HG03439 (cell line): ENCODE measurements around the gene ATP6V1G2.
"Not testable (repeated sequence)": the region's sequence is repeated elsewhere in the genome, so short reads cannot be mapped to it uniquely, and the experiment has no call there.

ENCODE experiments used
- ATAC-seq: cut with Tn5 transposase; IDR thresholded peaks from one replicate; pipeline ENCODE4 v1.9.1; 2021; ENCODE audit warnings: mild to moderate bottlenecking, moderate library complexity; ENCODE audit not compliant: unreplicated experiment

The ATP6V1G2 gene

DNA sequence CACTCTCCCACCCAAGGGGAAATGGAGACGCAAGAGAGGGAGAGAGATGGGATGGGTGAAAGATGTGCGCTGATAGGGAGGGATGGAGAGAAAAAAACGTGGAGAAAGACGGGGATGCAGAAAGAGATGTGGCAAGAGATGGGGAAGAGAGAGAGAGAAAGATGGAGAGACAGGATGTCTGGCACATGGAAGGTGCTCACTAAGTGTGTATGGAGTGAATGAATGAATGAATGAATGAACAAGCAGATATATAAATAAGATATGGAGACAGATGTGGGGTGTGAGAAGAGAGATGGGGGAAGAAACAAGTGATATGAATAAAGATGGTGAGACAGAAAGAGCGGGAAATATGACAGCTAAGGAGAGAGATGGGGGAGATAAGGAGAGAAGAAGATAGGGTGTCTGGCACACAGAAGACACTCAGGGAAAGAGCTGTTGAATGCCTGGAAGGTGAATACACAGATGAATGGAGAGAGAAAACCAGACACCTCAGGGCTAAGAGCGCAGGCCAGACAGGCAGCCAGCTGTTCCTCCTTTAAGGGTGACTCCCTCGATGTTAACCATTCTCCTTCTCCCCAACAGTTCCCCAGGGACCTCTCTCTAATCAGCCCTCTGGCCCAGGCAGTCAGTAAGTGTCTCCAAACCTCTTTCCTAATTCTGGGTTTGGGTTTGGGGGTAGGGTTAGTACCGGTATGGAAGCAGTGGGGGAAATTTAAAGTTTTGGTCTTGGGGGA is 29.7 kb upstream of the ATP6V1G2 start:
- ATAC-seq = no peak

DNA sequence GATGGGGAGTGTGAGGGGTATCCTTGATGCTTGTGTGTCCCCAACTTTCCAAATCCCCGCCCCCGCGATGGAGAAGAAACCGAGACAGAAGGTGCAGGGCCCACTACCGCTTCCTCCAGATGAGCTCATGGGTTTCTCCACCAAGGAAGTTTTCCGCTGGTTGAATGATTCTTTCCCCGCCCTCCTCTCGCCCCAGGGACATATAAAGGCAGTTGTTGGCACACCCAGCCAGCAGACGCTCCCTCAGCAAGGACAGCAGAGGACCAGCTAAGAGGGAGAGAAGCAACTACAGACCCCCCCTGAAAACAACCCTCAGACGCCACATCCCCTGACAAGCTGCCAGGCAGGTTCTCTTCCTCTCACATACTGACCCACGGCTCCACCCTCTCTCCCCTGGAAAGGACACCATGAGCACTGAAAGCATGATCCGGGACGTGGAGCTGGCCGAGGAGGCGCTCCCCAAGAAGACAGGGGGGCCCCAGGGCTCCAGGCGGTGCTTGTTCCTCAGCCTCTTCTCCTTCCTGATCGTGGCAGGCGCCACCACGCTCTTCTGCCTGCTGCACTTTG is 29.0 kb upstream of the ATP6V1G2 start, which contains the start of gene TNF:
TNF (plus strand) TSS at position 231 of the 567 bp plus-strand sequence; CDS start at position 408, 177 bp downstream.
- ATAC-seq = no peak

DNA sequence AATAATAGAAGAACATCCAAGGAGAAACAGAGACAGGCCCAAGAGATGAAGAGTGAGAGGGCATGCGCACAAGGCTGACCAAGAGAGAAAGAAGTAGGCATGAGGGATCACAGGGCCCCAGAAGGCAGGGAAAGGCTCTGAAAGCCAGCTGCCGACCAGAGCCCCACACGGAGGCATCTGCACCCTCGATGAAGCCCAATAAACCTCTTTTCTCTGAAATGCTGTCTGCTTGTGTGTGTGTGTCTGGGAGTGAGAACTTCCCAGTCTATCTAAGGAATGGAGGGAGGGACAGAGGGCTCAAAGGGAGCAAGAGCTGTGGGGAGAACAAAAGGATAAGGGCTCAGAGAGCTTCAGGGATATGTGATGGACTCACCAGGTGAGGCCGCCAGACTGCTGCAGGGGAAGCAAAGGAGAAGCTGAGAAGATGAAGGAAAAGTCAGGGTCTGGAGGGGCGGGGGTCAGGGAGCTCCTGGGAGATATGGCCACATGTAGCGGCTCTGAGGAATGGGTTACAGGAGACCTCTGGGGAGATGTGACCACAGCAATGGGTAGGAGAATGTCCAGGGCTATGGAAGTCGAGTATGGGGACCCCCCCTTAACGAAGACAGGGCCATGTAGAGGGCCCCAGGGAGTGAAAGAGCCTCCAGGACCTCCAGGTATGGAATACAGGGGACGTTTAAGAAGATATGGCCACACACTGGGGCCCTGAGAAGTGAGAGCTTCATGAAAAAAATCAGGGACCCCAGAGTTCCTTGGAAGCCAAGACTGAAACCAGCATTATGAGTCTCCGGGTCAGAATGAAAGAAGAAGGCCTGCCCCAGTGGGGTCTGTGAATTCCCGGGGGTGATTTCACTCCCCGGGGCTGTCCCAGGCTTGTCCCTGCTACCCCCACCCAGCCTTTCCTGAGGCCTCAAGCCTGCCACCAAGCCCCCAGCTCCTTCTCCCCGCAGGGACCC is 28.0 kb upstream of the ATP6V1G2 start:
- ATAC-seq = no peak

DNA sequence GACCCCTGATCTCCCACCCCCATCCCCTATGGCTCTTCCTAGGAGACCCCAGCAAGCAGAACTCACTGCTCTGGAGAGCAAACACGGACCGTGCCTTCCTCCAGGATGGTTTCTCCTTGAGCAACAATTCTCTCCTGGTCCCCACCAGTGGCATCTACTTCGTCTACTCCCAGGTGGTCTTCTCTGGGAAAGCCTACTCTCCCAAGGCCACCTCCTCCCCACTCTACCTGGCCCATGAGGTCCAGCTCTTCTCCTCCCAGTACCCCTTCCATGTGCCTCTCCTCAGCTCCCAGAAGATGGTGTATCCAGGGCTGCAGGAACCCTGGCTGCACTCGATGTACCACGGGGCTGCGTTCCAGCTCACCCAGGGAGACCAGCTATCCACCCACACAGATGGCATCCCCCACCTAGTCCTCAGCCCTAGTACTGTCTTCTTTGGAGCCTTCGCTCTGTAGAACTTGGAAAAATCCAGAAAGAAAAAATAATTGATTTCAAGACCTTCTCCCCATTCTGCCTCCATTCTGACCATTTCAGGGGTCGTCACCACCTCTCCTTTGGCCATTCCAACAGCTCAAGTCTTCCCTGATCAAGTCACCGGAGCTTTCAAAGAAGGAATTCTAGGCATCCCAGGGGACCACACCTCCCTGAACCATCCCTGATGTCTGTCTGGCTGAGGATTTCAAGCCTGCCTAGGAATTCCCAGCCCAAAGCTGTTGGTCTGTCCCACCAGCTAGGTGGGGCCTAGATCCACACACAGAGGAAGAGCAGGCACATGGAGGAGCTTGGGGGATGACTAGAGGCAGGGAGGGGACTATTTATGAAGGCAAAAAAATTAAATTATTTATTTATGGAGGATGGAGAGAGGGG is 27.1 kb upstream of the ATP6V1G2 start:
- no peak for ATAC-seq

DNA sequence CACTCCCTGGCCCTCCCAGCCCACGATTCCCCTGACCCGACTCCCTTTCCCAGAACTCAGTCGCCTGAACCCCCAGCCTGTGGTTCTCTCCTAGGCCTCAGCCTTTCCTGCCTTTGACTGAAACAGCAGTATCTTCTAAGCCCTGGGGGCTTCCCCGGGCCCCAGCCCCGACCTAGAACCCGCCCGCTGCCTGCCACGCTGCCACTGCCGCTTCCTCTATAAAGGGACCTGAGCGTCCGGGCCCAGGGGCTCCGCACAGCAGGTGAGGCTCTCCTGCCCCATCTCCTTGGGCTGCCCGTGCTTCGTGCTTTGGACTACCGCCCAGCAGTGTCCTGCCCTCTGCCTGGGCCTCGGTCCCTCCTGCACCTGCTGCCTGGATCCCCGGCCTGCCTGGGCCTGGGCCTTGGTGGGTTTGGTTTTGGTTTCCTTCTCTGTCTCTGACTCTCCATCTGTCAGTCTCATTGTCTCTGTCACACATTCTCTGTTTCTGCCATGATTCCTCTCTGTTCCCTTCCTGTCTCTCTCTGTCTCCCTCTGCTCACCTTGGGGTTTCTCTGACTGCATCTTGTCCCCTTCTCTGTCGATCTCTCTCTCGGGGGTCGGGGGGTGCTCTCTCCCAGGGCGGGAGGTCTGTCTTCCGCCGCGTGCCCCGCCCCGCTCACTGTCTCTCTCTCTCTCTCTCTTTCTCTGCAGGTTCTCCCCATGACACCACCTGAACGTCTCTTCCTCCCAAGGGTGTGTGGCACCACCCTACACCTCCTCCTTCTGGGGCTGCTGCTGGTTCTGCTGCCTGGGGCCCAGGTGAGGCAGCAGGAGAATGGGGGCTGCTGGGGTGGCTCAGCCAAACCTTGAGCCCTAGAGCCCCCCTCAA is 25.9 kb upstream of the ATP6V1G2 start, which contains the start of gene LTA:
LTA (plus strand) TSS at position 249 of the 871 bp plus-strand sequence; CDS start at position 703, 454 bp downstream.
- ATAC-seq = peak; percentile 34

DNA sequence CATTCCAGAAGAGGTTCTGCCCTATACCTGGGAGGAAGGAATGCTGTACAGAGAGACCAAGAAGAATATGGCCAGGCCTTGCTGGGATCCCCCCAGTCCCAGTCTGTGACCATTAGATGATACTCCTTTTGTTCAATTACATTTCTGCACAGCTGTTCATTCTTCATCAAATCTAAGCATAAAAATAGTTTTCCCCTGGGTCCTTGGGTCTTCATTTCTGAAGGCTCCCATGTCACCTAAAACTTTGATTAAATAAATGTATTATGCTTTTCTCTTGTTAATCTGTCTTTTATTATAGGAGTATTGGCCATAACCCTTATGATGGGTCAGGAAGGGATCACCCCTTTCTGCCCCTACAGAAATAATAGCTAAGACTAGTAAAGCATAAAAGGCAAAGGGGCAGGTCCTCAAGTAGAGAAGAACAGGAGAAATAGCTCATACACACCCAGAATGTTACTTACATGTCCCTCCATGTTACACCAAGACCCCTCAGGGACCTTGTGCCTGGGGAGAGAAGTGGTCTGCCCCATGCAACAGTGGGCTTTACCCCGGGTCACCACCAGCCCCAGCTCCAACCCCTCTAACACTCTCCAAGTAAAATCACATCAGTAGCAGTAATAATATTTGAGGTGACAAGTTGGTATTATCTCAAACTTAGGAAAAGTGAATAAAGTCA is 23.6 kb upstream of the ATP6V1G2 start:
- no peak for ATAC-seq

DNA sequence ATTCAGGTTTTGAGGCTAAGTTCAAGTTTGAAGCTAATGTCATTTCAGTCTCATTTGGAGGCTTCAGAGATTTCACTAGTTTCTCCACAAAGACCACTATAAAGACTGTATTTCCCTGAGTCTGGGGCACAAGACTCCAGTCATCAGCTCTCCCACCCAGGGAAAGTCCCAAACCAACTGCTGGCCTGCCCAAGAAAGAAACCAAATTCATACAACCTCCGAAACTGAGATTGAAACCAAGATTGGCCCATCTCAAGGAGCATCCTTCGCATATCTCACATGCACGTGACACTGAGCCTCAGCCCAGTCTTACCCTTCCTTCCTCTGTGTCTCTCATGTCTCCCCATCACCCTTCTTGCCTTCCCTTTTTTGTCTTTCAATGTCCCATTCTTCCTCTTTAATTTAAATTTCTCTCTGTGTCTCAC is 22.1 kb upstream of the ATP6V1G2 start:
- peak; percentile 63 for ATAC-seq

DNA sequence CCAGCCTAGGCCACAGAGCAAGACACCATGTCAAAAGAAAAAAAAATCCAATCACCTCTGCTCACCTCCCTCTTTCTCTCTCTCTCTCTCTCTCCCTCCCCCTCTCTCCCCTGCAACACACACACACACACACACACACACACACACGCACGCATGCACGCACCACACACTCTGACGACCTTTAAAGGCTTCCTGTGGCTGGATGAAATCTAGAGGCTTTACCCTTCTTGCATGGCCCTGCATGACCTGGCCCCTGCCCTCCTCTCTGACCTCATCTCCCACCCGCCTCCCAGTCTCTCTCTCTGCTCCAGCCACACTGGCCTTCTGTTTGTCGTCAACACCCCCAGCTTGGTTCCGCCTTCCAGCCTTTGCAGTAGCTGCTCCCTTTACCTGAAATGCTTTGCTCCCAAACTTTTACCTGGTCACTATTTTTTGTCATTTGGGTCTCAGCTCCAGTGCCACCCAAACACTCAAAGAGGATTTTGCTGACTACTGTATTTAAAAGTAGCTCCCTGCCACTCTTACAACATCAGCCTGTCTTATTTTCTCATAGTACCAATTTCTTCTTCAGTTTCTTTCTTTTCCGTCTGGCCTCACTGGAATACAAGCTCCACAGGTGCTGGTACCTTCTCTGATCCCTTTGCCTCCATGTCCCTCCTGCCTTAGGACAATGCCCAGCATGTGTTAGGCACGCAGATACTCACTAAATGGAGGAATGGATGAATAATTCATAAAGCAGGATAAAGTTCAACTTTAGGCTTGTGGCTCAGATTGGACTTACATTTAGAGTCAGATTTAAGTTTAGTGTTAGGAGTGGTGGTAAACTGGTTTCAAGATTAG is 21.3 kb upstream of the ATP6V1G2 start:
- ATAC-seq = no peak

DNA sequence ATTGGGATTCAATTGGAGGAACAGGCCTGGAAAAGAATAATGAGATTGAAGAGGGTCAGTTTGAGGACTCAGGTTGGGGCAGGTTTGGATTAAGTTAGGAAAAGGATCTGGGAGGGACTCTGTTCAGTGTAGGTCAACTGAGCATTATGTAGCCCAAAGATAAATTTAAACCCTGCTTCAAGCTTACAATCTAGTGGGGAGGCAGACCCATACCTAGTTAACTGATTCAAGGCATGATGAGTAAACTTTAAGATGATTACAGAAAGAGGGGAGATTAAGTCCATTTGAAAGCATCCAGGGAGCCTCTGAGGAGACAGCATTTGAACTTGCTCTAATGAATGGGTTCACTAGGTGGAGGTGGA is 14.3 kb upstream of the ATP6V1G2 start:
- ATAC-seq = no peak

DNA sequence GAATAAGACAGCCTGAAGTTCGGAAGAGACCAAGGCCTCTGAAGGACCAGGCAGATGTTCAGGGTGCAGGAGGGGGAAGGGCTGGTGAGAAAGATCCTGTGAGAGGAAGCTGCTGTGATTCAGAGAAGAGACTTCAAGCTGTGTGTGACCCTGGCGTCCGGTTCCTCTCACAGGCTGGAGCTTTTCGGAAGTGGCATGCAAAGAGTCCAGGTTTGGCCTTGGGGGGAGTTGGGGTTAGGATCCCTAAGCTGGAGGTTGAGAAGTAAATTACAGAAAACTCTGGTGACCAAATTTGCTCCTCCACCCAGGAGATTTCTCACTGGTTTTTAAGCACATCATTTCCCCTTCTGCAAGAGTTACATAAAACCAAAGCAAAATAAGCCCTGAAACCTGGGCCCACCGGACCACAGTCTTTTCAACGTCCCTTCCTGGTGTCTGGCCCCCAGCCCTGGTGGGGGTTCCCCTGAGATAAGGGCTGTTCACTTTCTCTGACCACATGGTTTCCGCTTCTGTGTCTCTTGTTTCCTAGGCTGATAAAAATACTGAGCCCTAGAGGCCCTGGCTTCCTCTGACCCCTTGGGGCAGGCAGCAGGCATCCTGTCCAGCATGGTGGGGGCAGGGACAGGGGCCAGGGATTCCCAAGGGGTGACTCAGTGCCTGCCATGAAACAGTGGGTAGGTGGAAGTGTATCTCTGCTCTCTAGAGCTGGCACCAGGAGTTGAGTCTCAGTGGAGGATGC is 13.7 kb upstream of the ATP6V1G2 start:
- ATAC-seq = peak; percentile 65

DNA sequence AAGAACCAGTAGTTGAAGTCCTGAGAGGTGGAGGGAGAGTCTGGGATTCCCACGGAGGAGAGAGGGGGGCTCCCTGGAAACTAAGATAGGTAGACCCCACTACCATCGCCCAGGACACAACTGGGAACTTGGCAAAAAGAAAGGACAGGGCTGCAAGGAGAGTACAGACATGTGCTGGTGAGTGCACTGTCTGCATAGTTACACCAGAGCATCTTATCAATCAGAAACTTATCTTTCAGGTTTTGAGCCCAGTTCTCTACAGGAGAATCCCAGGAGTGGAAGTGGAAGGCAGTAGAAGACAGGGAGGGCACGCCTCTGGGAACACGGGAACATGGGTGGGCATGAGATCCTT is 13.2 kb upstream of the ATP6V1G2 start:
- peak; percentile 7 for ATAC-seq

DNA sequence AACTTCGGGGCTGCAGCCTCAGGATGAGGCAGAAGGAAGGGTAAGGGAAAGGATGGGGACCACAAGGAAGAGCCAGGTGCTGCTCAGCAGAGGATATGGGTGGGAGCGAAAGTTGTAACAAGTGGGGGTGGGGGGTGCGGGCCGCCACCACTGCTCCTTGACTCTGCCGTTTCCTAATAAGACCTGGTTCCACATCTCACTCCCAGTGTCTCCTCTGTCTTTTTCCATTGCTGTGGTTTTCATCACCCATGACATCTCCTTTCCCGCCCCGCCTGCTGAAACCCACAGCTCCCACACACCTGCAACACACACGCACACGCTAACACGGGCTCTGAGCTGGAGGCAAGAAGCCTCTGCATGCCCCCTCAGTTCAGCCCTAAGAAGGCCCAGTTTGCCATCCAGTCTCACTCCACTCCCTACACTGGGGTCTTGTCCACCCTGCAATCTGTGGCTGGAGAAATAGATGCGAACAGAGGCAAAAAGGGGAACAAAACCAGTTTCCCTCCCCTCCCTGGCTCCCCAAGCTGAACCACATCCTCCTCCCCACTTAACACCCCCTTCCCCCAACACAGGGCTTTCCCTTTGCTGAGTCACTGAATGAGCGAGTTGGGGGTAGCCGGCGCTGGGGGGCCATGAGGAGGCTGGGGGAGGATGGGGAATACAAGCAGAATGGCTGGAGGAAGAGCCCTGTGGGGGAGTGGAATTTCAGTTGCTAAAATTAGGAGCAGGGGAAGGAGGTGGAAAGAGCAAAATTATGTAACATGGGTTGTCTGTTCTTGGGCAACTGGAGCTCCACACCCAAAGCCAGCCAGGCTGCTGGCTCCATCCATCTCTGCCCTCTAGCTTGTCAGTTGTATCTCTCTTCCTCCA is 12.5 kb upstream of the ATP6V1G2 start:
- no peak for ATAC-seq

DNA sequence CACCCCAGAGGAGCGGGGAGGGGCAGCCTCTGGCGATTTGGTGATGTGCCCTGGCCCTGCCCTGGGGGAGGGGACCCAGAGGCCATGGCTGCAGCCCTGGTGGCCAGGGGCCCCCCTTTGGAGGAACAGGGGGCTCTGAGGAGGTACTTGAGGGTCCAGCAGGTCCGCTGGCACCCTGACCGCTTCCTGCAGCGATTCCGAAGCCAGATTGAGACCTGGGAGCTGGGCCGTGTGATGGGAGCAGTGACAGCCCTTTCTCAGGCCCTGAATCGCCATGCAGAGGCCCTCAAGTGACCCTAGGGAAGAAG is 11.9 kb upstream of the ATP6V1G2 start:
- ATAC-seq = no peak

DNA sequence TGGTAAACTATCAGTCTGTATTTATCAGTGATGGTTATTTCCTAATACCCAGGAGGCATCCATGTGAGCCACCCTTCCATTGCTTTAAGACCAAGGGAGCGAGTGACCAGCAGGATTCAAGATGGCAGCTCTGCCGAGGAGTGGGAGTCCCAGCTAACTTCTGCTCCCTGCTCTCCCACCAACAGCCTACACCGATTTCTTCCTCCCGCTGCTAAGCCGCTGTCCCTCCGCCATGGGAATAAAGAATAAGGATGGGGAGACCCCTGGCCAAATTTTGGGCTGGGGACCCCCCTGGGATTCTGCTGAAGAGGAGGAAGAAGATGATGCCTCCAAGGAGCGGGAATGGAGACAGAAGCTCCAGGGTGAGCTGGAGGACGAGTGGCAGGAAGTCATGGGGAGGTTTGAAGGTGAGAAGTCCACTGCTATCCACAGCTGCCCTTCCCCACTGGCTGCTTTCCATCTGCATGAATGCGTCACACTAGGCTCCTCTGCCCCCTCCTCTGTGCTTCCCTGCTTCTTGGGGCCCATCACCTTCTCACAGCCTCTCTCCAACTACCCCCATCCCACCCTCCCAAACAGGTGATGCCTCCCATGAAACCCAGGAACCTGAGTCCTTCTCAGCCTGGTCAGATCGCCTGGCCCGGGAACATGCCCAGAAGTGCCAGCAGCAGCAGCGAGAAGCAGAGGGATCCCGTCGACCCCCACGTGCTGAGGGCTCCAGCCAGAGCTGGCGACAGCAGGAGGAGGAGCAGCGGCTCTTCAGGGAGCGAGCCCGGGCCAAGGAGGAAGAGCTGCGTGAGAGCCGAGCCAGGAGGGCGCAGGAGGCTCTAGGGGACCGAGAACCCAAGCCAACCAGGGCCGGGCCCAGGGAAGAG is 11.3 kb upstream of the ATP6V1G2 start:
- no peak for ATAC-seq

DNA sequence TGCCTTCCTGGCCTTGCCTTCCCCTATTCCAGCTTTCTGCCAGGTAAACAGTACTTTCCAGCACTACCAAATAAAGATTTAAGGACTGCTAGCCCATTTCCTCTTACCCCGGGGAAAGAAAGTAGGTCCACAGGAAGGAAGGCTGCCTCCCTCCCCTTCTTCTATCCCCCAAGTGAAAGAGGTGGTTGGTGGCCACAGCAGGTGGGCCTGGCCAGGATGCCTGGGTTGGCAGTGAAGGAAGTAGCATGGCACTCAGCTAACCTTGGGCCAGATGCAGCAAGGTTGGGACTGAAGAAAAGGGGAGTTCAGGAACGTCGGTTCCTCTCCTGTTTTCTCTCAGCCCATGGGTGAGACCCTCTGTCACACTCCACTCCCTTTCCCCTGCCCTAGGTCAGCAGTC is 9.9 kb upstream of the ATP6V1G2 start:
- no peak for ATAC-seq

DNA sequence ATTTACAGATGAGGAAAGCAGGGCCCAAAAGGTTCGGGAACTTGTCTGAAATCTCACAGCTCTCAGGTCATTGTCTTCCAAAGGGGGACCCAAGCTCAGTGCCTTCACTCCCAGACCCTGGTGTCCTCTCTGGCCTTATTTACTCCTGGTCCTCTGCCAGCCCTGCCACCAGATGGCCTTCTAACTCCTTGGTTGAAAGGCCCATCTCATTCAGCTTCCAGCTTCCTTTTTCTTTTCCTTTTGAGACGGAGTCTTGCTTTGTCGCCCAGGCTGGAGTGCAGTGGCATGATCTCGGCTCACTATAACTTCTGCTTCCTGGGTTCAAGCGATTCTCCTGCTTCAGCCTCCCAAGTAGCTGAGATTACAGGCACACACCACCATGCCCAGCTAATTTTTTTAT is 5.0 kb upstream of the ATP6V1G2 start:
- ATAC-seq = not testable (repeated sequence)
